SK-N-MC (cell line): Measurements from ENCODE around the gene ZNF644.

Experiments used
- EZH2 ChIP-seq: fragments of 200-600 bp; sonication (generic); IDR thresholded peaks from one replicate; pipeline ENCODE4 v1.6.1; 2017; ENCODE audit warnings: antibody characterized with exemption
- FOXP2 ChIP-seq: optimal IDR thresholded peaks from 2 replicates; pipeline ENCODE3; 2011; ENCODE audit warnings: mild to moderate bottlenecking, moderate library complexity; ENCODE audit not compliant: insufficient read depth; ENCODE audit errors: extremely low read length, control extremely low read depth
- POLR2AphosphoS5 ChIP-seq: IDR thresholded peaks from 2 replicates; pipeline ENCODE4 v1.6.1; 2012; ENCODE audit warnings: mild to moderate bottlenecking, low read depth, low read length, borderline replicate concordance

GRCh38 chr1:91018006-91018405, 3.8 kb downstream of the ZNF644 start:
- no peak for TF ChIP-seq POLR2AphosphoS5
- no peak for TF ChIP-seq EZH2
- TF ChIP-seq FOXP2: no peak
